NCI-H1092 (cell line): ENCODE measurements around the gene PTPRT.
A peak's percentile ranks its signal among the peaks of the same experiment; 100 is the strongest.

Experiments
- DNase-seq: peaks from one replicate; lab custom pipeline; 2025; lab: John Stamatoyannopoulos, UW

Gene PTPRT

GRCh38 chr20:42549496-42549895 lies 640.2 kb downstream of the PTPRT start:
- DNase-seq = no peak

GRCh38 chr20:42544926-42545325 lies 644.8 kb downstream of the PTPRT start:
- no peak for DNase-seq

GRCh38 chr20:42532831-42533230 lies 656.9 kb downstream of the PTPRT start:
- DNase-seq = no peak

GRCh38 chr20:42531508-42531961 lies 658.2 kb downstream of the PTPRT start:
- DNase-seq = peak; percentile 54

- DNase-seq = peak; percentile 17
Measured at GRCh38 chr20:42530855-42531448, 658.8 kb downstream of the PTPRT start.

GRCh38 chr20:42530191-42530590 lies 659.5 kb downstream of the PTPRT start:
- no peak for DNase-seq

GRCh38 chr20:42524058-42524457 lies 665.6 kb downstream of the PTPRT start:
- DNase-seq = no peak

GRCh38 chr20:42516692-42517091 lies 673.0 kb downstream of the PTPRT start:
- no peak for DNase-seq

GRCh38 chr20:42510686-42511085 lies 679.0 kb downstream of the PTPRT start:
- DNase-seq = no peak

- DNase-seq = no peak
Measured at GRCh38 chr20:42507874-42508273, 681.8 kb downstream of the PTPRT start.

- no peak for DNase-seq
Measured at GRCh38 chr20:42506397-42506796, 683.3 kb downstream of the PTPRT start.

GRCh38 chr20:42502591-42502990 lies 687.1 kb downstream of the PTPRT start:
- no peak for DNase-seq

GRCh38 chr20:42496595-42496994 lies 693.1 kb downstream of the PTPRT start:
- no peak for DNase-seq

GRCh38 chr20:42494290-42494689 lies 695.4 kb downstream of the PTPRT start:
- no peak for DNase-seq

- DNase-seq = no peak
Measured at GRCh38 chr20:42493001-42493400, 696.7 kb downstream of the PTPRT start.

- DNase-seq = no peak
Measured at GRCh38 chr20:42492290-42492689, 697.4 kb downstream of the PTPRT start.

- DNase-seq = no peak
Measured at GRCh38 chr20:42485556-42485955, 704.1 kb downstream of the PTPRT start.

- no peak for DNase-seq
Measured at GRCh38 chr20:42484790-42485375, 704.8 kb downstream of the PTPRT start.

GRCh38 chr20:42484335-42484734 lies 705.4 kb downstream of the PTPRT start:
- no peak for DNase-seq

- DNase-seq = no peak
Measured at GRCh38 chr20:42483730-42484303, 705.9 kb downstream of the PTPRT start.

- no peak for DNase-seq
Measured at GRCh38 chr20:42482808-42483207, 706.9 kb downstream of the PTPRT start.

GRCh38 chr20:42475773-42476172 lies 713.9 kb downstream of the PTPRT start:
- DNase-seq = no peak

- DNase-seq = peak; percentile 59
Measured at GRCh38 chr20:42474646-42475045, 715.1 kb downstream of the PTPRT start.

GRCh38 chr20:42472198-42472597 lies 717.5 kb downstream of the PTPRT start:
- no peak for DNase-seq
